Testis (tissue), 3 donors: Measurements from ENCODE around the gene WDR27. TPM values are rescaled to one million over a fixed set of nuclear protein-coding genes. Genes with fewer than 3 reads are reported as not detected.
A peak's percentile ranks its signal among the peaks of the same experiment; 100 is the strongest.

Experiments used
- DNase-seq: peaks from one replicate; pipeline ENCODE4 v3.0.0-alpha.2; 2019
- H3K27ac ChIP-seq, 2 donors: fragments of 200-600 bp; sonication (generic); one replicate each; pipeline ENCODE4 v1.5.1; 2019
- H3K27me3 ChIP-seq: fragments of 200-600 bp; sonication (generic); one replicate; pipeline ENCODE4 v1.5.1; 2019
- H3K36me3 ChIP-seq: fragments of 200-600 bp; sonication (generic); one replicate; pipeline ENCODE4 v1.5.1; 2017; ENCODE audit warnings: low read depth; ENCODE audit errors: missing control alignments
- H3K4me1 ChIP-seq: fragments of 200-600 bp; sonication (generic); one replicate; pipeline ENCODE4 v1.5.1; 2019
- H3K4me3 ChIP-seq, 2 donors: fragments of 200-600 bp; sonication (generic); one replicate each; pipeline ENCODE4 v1.5.1; 2017 to 2019
- H3K9me3 ChIP-seq: fragments of 200-600 bp; sonication (generic); one replicate; pipeline ENCODE4 v1.5.1; 2017
- POLR2A ChIP-seq: fragments of 450-650 bp; IDR thresholded peaks from one replicate; pipeline ENCODE4 v1.6.1; 2017; ENCODE audit warnings: antibody characterized with exemption, mild to moderate bottlenecking, moderate library complexity
- WGBS, 2 donors: methylation state at CpG; one replicate each; pipeline ENCODE4 v1.1.5; 2018; 5-methylcytosine and 5-hydroxymethylcytosine counted together
- intact Hi-C: fragments of 100-400 bp; cut with DNase I; formaldehyde crosslinking; loops from one replicate; pipeline ENCODE4 v1.15.1; 2023; ENCODE audit warnings: low total_unique reads
- polyA plus RNA-seq: library from polyadenylated mRNA; stranded (reverse); fragments of 350-450 nt; fragmentation: Illumina TruSeq; extraction: RNeasy Lipid Tissue Mini Kit (QIAGEN cat#74804); gene quantifications from one replicate; pipeline ENCODE4 v1.2.3, GENCODE V29; 2014; ENCODE audit warnings: low read depth, low replicate concordance; ENCODE audit not compliant: insufficient read depth
- total RNA-seq, 2 donors: library from RNA; depleted of rRNA; stranded (reverse); fragments of >200 nt; gene quantifications; one replicate each; pipeline ENCODE4 v1.2.3, GENCODE V29; 2016
- TF ChIP-seq, protein P1 (sequence below), 3 experiments: fragments of 450-650 bp in 2 of 3; fragments of 200-600 bp in 1 of 3; sonication (generic) in 1 of 3; IDR thresholded peaks; one replicate each; pipeline ENCODE4 v1.5.1; 2016 to 2019; ENCODE audit warnings: antibody characterized with exemption in 3 of 3, mild to moderate bottlenecking in 2 of 3, moderate library complexity in 1 of 3

WDR27 gene
- total and polyA plus RNA-seq, 3 donors from 2014 or later, result 32.8 to 101 (median 84.0) TPM

DNA sequence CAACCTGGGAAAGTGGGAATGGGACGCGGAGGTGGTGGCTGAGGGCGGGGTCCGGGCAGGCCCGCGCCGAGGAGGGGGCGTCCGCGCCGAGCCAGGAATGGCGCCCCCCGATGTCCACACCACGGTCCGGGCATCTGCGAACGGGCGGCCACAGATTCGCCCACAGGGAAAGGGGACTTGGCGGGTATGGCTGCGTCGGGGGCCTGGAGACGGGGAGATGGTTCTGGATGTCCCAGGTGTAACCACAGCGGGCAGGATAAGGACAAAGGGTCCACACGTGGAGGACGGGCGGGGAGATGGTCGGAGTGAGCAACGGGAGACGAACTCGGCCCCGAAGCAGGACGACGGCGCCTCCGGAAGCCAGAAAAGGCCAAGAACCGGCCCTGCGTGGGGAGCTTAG lies 124.6 kb downstream of the WDR27 start:
- H3K27ac ChIP-seq, result peak overlapping the region; percentile 24 to 41

DNA sequence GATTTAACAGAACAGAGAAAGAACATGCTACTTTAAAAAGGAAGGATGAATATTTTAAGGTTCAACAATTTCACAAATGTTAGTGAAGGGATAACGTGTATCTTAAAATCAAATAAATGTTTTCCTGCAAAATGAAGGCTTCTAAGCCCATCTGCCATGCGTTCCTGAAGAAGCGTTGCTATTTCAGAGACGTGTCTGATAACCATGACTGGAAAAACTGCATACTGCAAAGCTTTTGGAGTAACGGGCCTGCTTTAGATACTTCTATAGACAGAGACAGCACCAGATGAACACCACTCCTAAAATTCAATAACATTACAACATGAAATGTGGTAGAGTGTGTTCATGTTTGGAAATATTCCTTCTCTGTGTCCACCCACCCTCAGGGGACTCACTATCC lies 126.0 kb downstream of the WDR27 start:
- Histone ChIP-seq H3K4me3 (no peak overlapping the region), H3K27me3 (no peaks in the 10 kb centered on the region), H3K9me3 (no peaks in the 10 kb centered on the region), H3K4me1 (no peaks in the 10 kb centered on the region), H3K27ac (no peak overlapping the region), H3K36me3 (no peaks in the 10 kb centered on the region)
- intact Hi-C loops, result no loop called here
- TF ChIP-seq, protein P1, sequence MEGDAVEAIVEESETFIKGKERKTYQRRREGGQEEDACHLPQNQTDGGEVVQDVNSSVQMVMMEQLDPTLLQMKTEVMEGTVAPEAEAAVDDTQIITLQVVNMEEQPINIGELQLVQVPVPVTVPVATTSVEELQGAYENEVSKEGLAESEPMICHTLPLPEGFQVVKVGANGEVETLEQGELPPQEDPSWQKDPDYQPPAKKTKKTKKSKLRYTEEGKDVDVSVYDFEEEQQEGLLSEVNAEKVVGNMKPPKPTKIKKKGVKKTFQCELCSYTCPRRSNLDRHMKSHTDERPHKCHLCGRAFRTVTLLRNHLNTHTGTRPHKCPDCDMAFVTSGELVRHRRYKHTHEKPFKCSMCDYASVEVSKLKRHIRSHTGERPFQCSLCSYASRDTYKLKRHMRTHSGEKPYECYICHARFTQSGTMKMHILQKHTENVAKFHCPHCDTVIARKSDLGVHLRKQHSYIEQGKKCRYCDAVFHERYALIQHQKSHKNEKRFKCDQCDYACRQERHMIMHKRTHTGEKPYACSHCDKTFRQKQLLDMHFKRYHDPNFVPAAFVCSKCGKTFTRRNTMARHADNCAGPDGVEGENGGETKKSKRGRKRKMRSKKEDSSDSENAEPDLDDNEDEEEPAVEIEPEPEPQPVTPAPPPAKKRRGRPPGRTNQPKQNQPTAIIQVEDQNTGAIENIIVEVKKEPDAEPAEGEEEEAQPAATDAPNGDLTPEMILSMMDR (IDR thresholded peaks at IDR 0.05), result no peak
- no peak for DNase-seq
- WGBS, 2 donors, result 94 to 96% methylated on average over 5 of the region's 5 CpGs

More for the DNA sequence above, 124.6 kb downstream of the WDR27 start:
- DNase-seq, result no peak
- no peaks in the 10 kb centered on the region for H3K4me1 ChIP-seq
- TF ChIP-seq POLR2A, result no peak
- TF ChIP-seq, protein P1 (IDR thresholded peaks at IDR 0.05), result no peak
- H3K36me3 ChIP-seq, result no peaks in the 10 kb centered on the region
- intact Hi-C loops, result no loop called here
- peak overlapping the region; percentile 41 to 47 for H3K4me3 ChIP-seq
- WGBS, 2 donors, result 54 to 76% methylated on average over 28 to 38 of the region's 38 CpGs
- no peaks in the 10 kb centered on the region for H3K9me3 ChIP-seq
- H3K27me3 ChIP-seq, result no peaks in the 10 kb centered on the region

DNA sequence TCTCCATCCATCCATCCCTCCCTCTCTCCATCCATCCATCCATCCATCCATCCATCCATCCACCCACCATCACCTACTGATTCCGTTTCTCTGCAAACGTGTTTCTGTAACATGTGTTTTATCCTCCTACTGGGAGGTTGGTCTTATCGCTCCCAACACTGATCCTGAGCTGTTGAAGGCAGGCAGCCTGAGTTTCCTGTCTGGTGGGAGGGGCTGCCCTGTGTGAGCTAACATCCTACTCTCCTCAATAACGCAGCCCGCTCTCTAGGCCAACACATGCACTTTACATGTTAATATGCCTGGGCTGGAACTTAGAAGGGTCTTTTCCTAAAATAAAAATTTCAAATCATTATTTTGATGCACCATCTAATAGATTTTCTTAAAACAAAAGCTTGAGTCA lies 126.5 kb downstream of the WDR27 start:
- intact Hi-C loops, result no loop called here
- H3K27me3 ChIP-seq, result no peaks in the 10 kb centered on the region
- no peaks in the 10 kb centered on the region for H3K9me3 ChIP-seq
- 87 to 92% methylated on average over 5 of the region's 5 CpGs for WGBS, 2 donors
- no peak overlapping the region for H3K4me3 ChIP-seq
- H3K4me1 ChIP-seq, result no peaks in the 10 kb centered on the region
- H3K36me3 ChIP-seq, result no peaks in the 10 kb centered on the region
- no peak for DNase-seq
- no peak overlapping the region for H3K27ac ChIP-seq
- TF ChIP-seq, protein P1 (IDR thresholded peaks at IDR 0.05), result no peak

DNA sequence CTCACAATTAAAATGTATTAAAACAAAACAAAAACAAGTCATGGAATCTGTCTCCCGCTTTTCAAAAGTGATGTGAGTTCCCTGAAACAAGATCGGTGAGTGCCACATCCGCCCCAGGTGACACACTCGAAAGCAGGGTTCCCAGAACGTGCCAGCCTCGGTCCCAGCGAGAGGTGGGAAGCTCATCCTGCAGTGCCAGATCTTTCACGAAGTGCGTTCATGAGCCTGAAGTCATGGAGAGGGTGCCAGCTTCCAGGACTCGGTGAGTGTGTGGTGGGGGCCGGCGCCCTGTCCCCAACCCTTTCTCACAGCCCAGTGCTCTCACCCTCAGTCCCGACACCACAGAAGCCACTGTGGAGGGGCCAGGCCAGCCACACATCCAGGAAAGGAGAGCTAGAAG lies 127.4 kb downstream of the WDR27 start:
- H3K27me3 ChIP-seq, result no peaks in the 10 kb centered on the region
- no peak overlapping the region for H3K4me3 ChIP-seq
- H3K9me3 ChIP-seq, result no peaks in the 10 kb centered on the region
- no peak overlapping the region for H3K27ac ChIP-seq
- TF ChIP-seq, protein P1 (IDR thresholded peaks at IDR 0.05), result no peak
- no peak for TF ChIP-seq POLR2A
- no peaks in the 10 kb centered on the region for H3K4me1 ChIP-seq
- H3K36me3 ChIP-seq, result no peaks in the 10 kb centered on the region
- DNase-seq, result no peak
- 83 to 84% methylated on average over 13 of the region's 13 CpGs for WGBS, 2 donors
- intact Hi-C loops, result no loop called here

DNA sequence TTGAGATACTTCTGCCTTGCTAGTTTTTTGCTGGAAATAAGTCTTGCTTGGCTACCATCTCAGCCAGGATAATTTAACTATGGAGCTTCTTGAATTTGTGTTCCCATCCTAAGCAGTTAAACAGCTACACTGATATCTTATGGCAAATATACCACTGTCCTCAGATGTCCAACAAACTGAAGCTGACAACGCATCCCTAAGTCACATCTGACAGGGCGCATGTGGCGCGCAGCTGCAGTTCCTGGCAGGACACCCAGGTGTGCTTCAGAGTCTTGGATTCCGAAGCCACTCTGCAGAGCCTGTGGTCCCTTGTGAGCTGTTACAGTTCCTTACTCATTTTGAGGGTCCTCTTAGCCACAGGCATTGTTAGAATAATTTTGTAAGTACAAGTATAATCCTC lies 127.9 kb downstream of the WDR27 start:
- Histone ChIP-seq H3K27ac (no peak overlapping the region), H3K27me3 (no peaks in the 10 kb centered on the region), H3K4me1 (no peaks in the 10 kb centered on the region), H3K36me3 (no peaks in the 10 kb centered on the region), H3K9me3 (no peaks in the 10 kb centered on the region), H3K4me3 (no peak overlapping the region)
- intact Hi-C loops, result no loop called here
- DNase-seq, result no peak
- WGBS, 2 donors, result 97 to 99% methylated on average over 5 of the region's 5 CpGs
- TF ChIP-seq, protein P1 (IDR thresholded peaks at IDR 0.05), result no peak
- TF ChIP-seq POLR2A, result no peak
